ENCODE data around the gene COQ5.
"Not testable (repeated sequence)": the region's sequence is repeated elsewhere in the genome, so short reads cannot be mapped to it uniquely, and the experiment has no call there.

COQ5 gene

GRCh38 chr12:120538281-120539156 is 9.6 kb upstream of the COQ5 start:
- Histone ChIP-seq H3K4me1 (ENCODE audit: insufficient read depth, low read length) (peaks cover 17% of the 10 kb centered on the region), H3K9me3 (ENCODE audit: low read length) (peaks cover 3% of the 10 kb centered on the region), H3K27me3 (ENCODE audit: insufficient read depth, low read length) (no peaks in the 10 kb centered on the region), H3K36me3 (ENCODE audit: insufficient read depth, low read length) (peaks cover 38% of the 10 kb centered on the region), H2AFZ (ENCODE audit: low read depth, low read length) (no peak overlapping the region), H3K4me3 (ENCODE audit: low read length) (no peak overlapping the region)

- H3K27me3 ChIP-seq (ENCODE audit: insufficient read depth, low read length) = no peaks in the 10 kb centered on the region
- H3K4me3 ChIP-seq (ENCODE audit: low read length) = no peak overlapping the region
- H2AFZ ChIP-seq (ENCODE audit: low read depth, low read length) = no peak overlapping the region
- peaks cover 17% of the 10 kb centered on the region for H3K4me1 ChIP-seq (ENCODE audit: insufficient read depth, low read length)
- peaks cover 38% of the 10 kb centered on the region for H3K36me3 ChIP-seq (ENCODE audit: insufficient read depth, low read length)
- H3K9me3 ChIP-seq (ENCODE audit: low read length) = peaks cover 3% of the 10 kb centered on the region
These were observed 8.9 kb upstream of the COQ5 start for GRCh38 chr12:120537856-120538220.

- Histone ChIP-seq H3K4me3 (ENCODE audit: low read length) (peak overlapping the region; percentile 87), H3K36me3 (ENCODE audit: insufficient read depth, low read length) (peaks cover 35% of the 10 kb centered on the region), H3K4me1 (ENCODE audit: insufficient read depth, low read length) (peaks cover 17% of the 10 kb centered on the region)
These were observed 7.3 kb upstream of the COQ5 start for GRCh38 chr12:120536064-120536791.

GRCh38 chr12:120534703-120535655 is 6.0 kb upstream of the COQ5 start:
- Histone ChIP-seq H3K27me3 (ENCODE audit: insufficient read depth, low read length) (no peaks in the 10 kb centered on the region), H3K36me3 (ENCODE audit: insufficient read depth, low read length) (peaks cover 27% of the 10 kb centered on the region), H3K9me3 (ENCODE audit: low read length) (no peaks in the 10 kb centered on the region), H3K4me1 (ENCODE audit: insufficient read depth, low read length) (peaks cover 17% of the 10 kb centered on the region), H2AFZ (ENCODE audit: low read depth, low read length) (peak overlapping the region; percentile 87), H3K4me3 (ENCODE audit: low read length) (peak overlapping the region; percentile 87)

More at GRCh38 chr12:120536064-120536791, 7.3 kb upstream of the COQ5 start:
- Histone ChIP-seq H3K9me3 (ENCODE audit: low read length) (peaks cover 3% of the 10 kb centered on the region), H3K27me3 (ENCODE audit: insufficient read depth, low read length) (no peaks in the 10 kb centered on the region), H2AFZ (ENCODE audit: low read depth, low read length) (no peak overlapping the region)

- Histone ChIP-seq H3K9me3 (ENCODE audit: low read length) (no peaks in the 10 kb centered on the region), H2AFZ (ENCODE audit: low read depth, low read length) (peak within 1 kb of the TSS; percentile 87), H3K27me3 (ENCODE audit: insufficient read depth, low read length) (no peaks in the 10 kb centered on the region), H3K36me3 (ENCODE audit: insufficient read depth, low read length) (peaks cover 27% of the 10 kb centered on the region), H3K4me3 (ENCODE audit: low read length) (peak within 1 kb of the TSS; percentile 87), H3K4me1 (ENCODE audit: insufficient read depth, low read length) (peaks cover 24% of the 10 kb centered on the region)
These were observed 5.3 kb upstream of the COQ5 start, which contains the start of gene RNF10 for GRCh38 chr12:120534203-120534702. Gene RNF10 (plus strand): TSS chr12:120534356. CDS start chr12:120534812, 456 bp downstream.

- H3K36me3 ChIP-seq (ENCODE audit: insufficient read depth, low read length) = peaks cover 19% of the 10 kb centered on the region
- H3K4me1 ChIP-seq (ENCODE audit: insufficient read depth, low read length) = peaks cover 25% of the 10 kb centered on the region
- H3K9me3 ChIP-seq (ENCODE audit: low read length) = no peaks in the 10 kb centered on the region
- H3K4me3 ChIP-seq (ENCODE audit: low read length) = no peak overlapping the region
- H2AFZ ChIP-seq (ENCODE audit: low read depth, low read length) = no peak overlapping the region
- no peaks in the 10 kb centered on the region for H3K27me3 ChIP-seq (ENCODE audit: insufficient read depth, low read length)
These were observed 3.8 kb upstream of the COQ5 start for GRCh38 chr12:120532701-120533238.

- peaks cover 12% of the 10 kb centered on the region for H3K4me1 ChIP-seq (ENCODE audit: insufficient read depth, low read length)
- not testable (repeated sequence) for H3K27me3 ChIP-seq (ENCODE audit: insufficient read depth, low read length); H3K4me3 ChIP-seq (ENCODE audit: low read length); H3K36me3 ChIP-seq (ENCODE audit: insufficient read depth, low read length); H2AFZ ChIP-seq (ENCODE audit: low read depth, low read length); H3K9me3 ChIP-seq (ENCODE audit: low read length)
These were observed 1.4 kb upstream of the COQ5 start for GRCh38 chr12:120530418-120530761.

GRCh38 chr12:120529641-120530417 is 871 bp upstream of the COQ5 start:
- Histone ChIP-seq H2AFZ (ENCODE audit: low read depth, low read length) (peak overlapping the region; percentile 92), H3K4me1 (ENCODE audit: insufficient read depth, low read length) (peaks cover 8% of the 10 kb centered on the region), H3K9me3 (ENCODE audit: low read length) (no peaks in the 10 kb centered on the region), H3K36me3 (ENCODE audit: insufficient read depth, low read length) (peaks cover 8% of the 10 kb centered on the region), H3K4me3 (ENCODE audit: low read length) (peak overlapping the region; percentile 59), H3K27me3 (ENCODE audit: insufficient read depth, low read length) (no peaks in the 10 kb centered on the region)

GRCh38 chr12:120522568-120522967 is 6.4 kb downstream of the COQ5 start:
- H3K4me3 ChIP-seq (ENCODE audit: low read length) = no peak overlapping the region

GRCh38 chr12:120519324-120519723 is 9.6 kb downstream of the COQ5 start:
- not testable (repeated sequence) for H3K4me3 ChIP-seq (ENCODE audit: low read length); H3K27me3 ChIP-seq (ENCODE audit: insufficient read depth, low read length); H3K9me3 ChIP-seq (ENCODE audit: low read length); H3K4me1 ChIP-seq (ENCODE audit: insufficient read depth, low read length); H2AFZ ChIP-seq (ENCODE audit: low read depth, low read length)
- peaks cover 33% of the 10 kb centered on the region for H3K36me3 ChIP-seq (ENCODE audit: insufficient read depth, low read length)

More at GRCh38 chr12:120522568-120522967, 6.4 kb downstream of the COQ5 start:
- H3K36me3 ChIP-seq (ENCODE audit: insufficient read depth, low read length) = peaks cover 22% of the 10 kb centered on the region
- H3K9me3 ChIP-seq (ENCODE audit: low read length) = no peaks in the 10 kb centered on the region
- H3K4me1 ChIP-seq (ENCODE audit: insufficient read depth, low read length) = no peaks in the 10 kb centered on the region
- no peak overlapping the region for H2AFZ ChIP-seq (ENCODE audit: low read depth, low read length)
- H3K27me3 ChIP-seq (ENCODE audit: insufficient read depth, low read length) = no peaks in the 10 kb centered on the region

- H2AFZ ChIP-seq (ENCODE audit: low read depth, low read length) = no peak overlapping the region
These were observed 13.5 kb downstream of the COQ5 start for GRCh38 chr12:120515496-120515895.

GRCh38 chr12:120514002-120514401 is 15.0 kb downstream of the COQ5 start:
- Histone ChIP-seq H2AFZ (ENCODE audit: low read depth, low read length) (no peak overlapping the region), H3K4me1 (ENCODE audit: insufficient read depth, low read length) (no peaks in the 10 kb centered on the region), H3K4me3 (ENCODE audit: low read length) (no peak overlapping the region), H3K36me3 (ENCODE audit: insufficient read depth, low read length) (peaks cover 51% of the 10 kb centered on the region), H3K9me3 (ENCODE audit: low read length) (no peaks in the 10 kb centered on the region), H3K27me3 (ENCODE audit: insufficient read depth, low read length) (no peaks in the 10 kb centered on the region)

More at GRCh38 chr12:120515496-120515895, 13.5 kb downstream of the COQ5 start:
- Histone ChIP-seq H3K9me3 (ENCODE audit: low read length) (no peaks in the 10 kb centered on the region), H3K4me1 (ENCODE audit: insufficient read depth, low read length) (no peaks in the 10 kb centered on the region), H3K36me3 (ENCODE audit: insufficient read depth, low read length) (peaks cover 38% of the 10 kb centered on the region), H3K4me3 (ENCODE audit: low read length) (no peak overlapping the region), H3K27me3 (ENCODE audit: insufficient read depth, low read length) (no peaks in the 10 kb centered on the region)
